Neural progenitor cell (in vitro differentiated cells): ENCODE results near the gene ZNF536.

Source experiments
- CTCF ChIP-seq: fragments of 200-600 bp; sonication (generic); IDR thresholded peaks from 2 replicates; pipeline ENCODE4 v1.5.1; 2017; ENCODE audit warnings: antibody characterized with exemption, mild to moderate bottlenecking
- EZH2phosphoT487 ChIP-seq: fragments of 200-600 bp; sonication (generic); IDR thresholded peaks from 2 replicates; pipeline ENCODE4 v1.6.1; 2017; ENCODE audit warnings: antibody characterized with exemption

GRCh38 chr19:30566681-30567420 is 194.7 kb downstream of the ZNF536 start:
- TF ChIP-seq EZH2phosphoT487, result no peak
- no peak for TF ChIP-seq CTCF
